GM12878 (cell line): ENCODE data around the gene MEF2C. TPM values are rescaled to one million over a fixed set of nuclear protein-coding genes. Genes with fewer than 3 reads are reported as not detected.
A peak's percentile ranks its signal among the peaks of the same experiment; 100 is the strongest.

Experiments used
- ATF7 ChIP-seq: fragments of 450-650 bp; IDR thresholded peaks from 2 replicates; pipeline ENCODE4 v1.6.1; 2016; ENCODE audit warnings: low read depth, mild to moderate bottlenecking
- BACH1 ChIP-seq: fragments of 450-650 bp; IDR thresholded peaks from 2 replicates; pipeline ENCODE4 v1.6.1; 2017; ENCODE audit warnings: mild to moderate bottlenecking, borderline replicate concordance
- CBFB ChIP-seq: IDR thresholded peaks from 2 replicates; pipeline ENCODE4 v1.6.1; 2016; ENCODE audit warnings: antibody characterized with exemption, low read depth
- ESRRA ChIP-seq: IDR thresholded peaks from 2 replicates; pipeline ENCODE4 v1.6.1; 2012; ENCODE audit warnings: mild to moderate bottlenecking, low read length, improper control_type of control experiment
- HCFC1 ChIP-seq: fragments of 150-350 bp; IDR thresholded peaks from 2 replicates; pipeline ENCODE4 v1.6.1; 2014; ENCODE audit warnings: low read length
- IKZF1 ChIP-seq: fragments of 450-650 bp; conservative IDR thresholded peaks from 2 replicates; pipeline ENCODE4 v1.6.1; 2017; ENCODE audit warnings: antibody characterized with exemption, mild to moderate bottlenecking
- IRF4 ChIP-seq: IDR thresholded peaks from 2 replicates; pipeline ENCODE4 v1.6.1; 2011; ENCODE audit warnings: low read depth, low read length
- JUNB ChIP-seq: IDR thresholded peaks from 2 replicates; pipeline ENCODE4 v1.6.1; 2016; ENCODE audit warnings: antibody characterized with exemption, mild to moderate bottlenecking
- JUND ChIP-seq: IDR thresholded peaks from 2 replicates; pipeline ENCODE4 v1.6.1; 2012; ENCODE audit warnings: low read depth, mild to moderate bottlenecking, low read length, improper control_type of control experiment, moderate library complexity
- MTA3 ChIP-seq: IDR thresholded peaks from 2 replicates; pipeline ENCODE4 v1.6.1; 2012; ENCODE audit warnings: low read length, inconsistent platforms, borderline replicate concordance
- MXI1 ChIP-seq: fragments of 150-350 bp; IDR thresholded peaks from 2 replicates; pipeline ENCODE4 v1.6.1; 2011; ENCODE audit warnings: low read depth, mild to moderate bottlenecking, inconsistent platforms, low read length, improper control_type of control experiment
- STAT3 ChIP-seq: IDR thresholded peaks from 2 replicates; pipeline ENCODE4 v1.6.1; 2011; ENCODE audit warnings: low read depth, low read length, improper control_type of control experiment
- SUPT20H ChIP-seq: IDR thresholded peaks from 2 replicates; pipeline ENCODE4 v1.6.1; 2011; ENCODE audit warnings: low read depth, mild to moderate bottlenecking, low read length, moderate library complexity, borderline replicate concordance; ENCODE audit not compliant: control insufficient read depth
- TAF1 ChIP-seq: IDR thresholded peaks from 2 replicates; pipeline ENCODE4 v1.6.1; 2011; ENCODE audit warnings: mild to moderate bottlenecking, low read depth, low read length, borderline replicate concordance
- ZBED1 ChIP-seq: IDR thresholded peaks from 2 replicates; pipeline ENCODE4 v1.6.1; 2016; ENCODE audit warnings: borderline replicate concordance
- polyA plus RNA-seq, 11 experiments: library from polyadenylated mRNA; depleted of rRNA in 4 of 11; unstranded in 6 of 11; stranded (reverse) in 5 of 11; fragments of >200 nt; fragmentation: Nextera tagmentation in 4 of 11; fragmentation: Illumina TruSeq in 1 of 11; extraction: Ambion mirVana in 4 of 11; extraction: Trizol in 1 of 11; gene quantifications; 1 replicate in 1 of 11; 2 replicates in 10 of 11; pipeline versions ENCODE4 v1.2.1 to v1.2.3, GENCODE V29; 2011 to 2016; ENCODE audit warnings: inconsistent platforms in 2 of 11, missing spikeins in 2 of 11, low read depth in 1 of 11
- total RNA-seq, 4 experiments: library from RNA; depleted of rRNA in 3 of 4; stranded (reverse); fragments of >200 nt in 3 of 4; fragmentation: Illumina TruSeq in 1 of 4; extraction: Trizol in 1 of 4; gene quantifications; 2 replicates each; pipeline versions ENCODE4 v1.2.1 to v1.2.3, GENCODE V29; 2013 to 2021
- TF ChIP-seq, protein P1 (sequence below): fragments of 450-650 bp; IDR thresholded peaks from 2 replicates; pipeline ENCODE4 v1.6.1; 2018; ENCODE audit warnings: borderline replicate concordance, mild to moderate bottlenecking; ENCODE audit not compliant: partially characterized antibody

Gene MEF2C
- total and polyA plus RNA-seq, 10 of the 15 experiments (the other 5 are each of a cell fraction or from before 2014, with no cell fraction given), result 104 to 225 (median 180) TPM

DNA sequence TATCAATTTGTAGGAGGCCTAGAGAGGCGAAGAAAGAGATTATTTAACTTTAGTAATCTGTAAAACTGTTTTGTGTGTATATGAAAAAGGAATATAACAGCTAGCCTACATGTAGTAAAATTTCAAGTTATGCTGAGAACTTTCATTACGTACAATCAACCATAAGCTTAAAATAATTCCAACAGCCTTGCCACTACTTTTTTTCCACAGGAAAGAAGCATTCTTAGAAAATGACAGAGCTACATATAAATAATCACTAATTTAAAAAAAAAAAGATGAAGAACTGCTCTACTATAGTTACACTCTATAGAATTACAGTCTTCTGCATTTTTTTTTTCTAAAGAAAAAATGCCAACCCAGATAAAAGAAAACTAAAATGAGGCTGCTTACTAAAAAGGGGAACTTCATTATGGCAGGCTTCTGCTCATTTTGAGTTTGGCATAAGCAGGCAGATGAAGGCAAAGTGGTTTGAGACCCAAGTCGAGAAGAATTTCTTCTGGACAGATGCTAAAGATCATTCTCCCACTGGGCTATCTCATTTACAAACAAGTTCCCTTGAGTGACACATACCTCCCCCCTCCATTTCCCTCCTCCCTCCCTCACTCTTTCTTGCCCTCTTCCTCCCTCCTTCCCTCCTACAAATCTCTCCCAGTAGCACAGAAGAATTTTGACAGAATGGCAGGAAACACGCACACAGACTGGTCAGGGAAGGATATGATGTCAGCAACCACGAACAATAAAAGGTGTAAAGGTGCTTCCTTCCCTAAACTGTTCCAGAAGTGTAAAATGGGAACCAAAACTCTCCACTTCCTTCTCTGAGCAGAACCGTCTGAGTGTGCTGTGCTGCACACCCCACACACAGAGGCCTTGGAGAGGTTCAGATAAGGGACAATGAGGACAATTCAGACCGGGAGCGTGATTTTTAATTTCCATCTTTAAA is 56.1 kb downstream of the MEF2C start (continued):
- peak; percentile 73 for TF ChIP-seq JUNB
- TF ChIP-seq ATF7, result peak; percentile 97
- TF ChIP-seq CBFB, result peak; percentile 76; the same call in 1 of the 2 replicates
- peak; percentile 100 for TF ChIP-seq IKZF1
- peak; percentile 94 for TF ChIP-seq ZBED1
- no peak for TF ChIP-seq SUPT20H
- peak; percentile 82 for TF ChIP-seq IRF4
- TF ChIP-seq HCFC1, result no peak
- 0 out of 2 replicates have a peak, but pooled peaks have one; percentile 51 for TF ChIP-seq JUND
- no peak for TF ChIP-seq ESRRA
- TF ChIP-seq STAT3, result 0 out of 2 replicates have a peak, but pooled peaks have one; percentile 66
- TF ChIP-seq, protein P1, sequence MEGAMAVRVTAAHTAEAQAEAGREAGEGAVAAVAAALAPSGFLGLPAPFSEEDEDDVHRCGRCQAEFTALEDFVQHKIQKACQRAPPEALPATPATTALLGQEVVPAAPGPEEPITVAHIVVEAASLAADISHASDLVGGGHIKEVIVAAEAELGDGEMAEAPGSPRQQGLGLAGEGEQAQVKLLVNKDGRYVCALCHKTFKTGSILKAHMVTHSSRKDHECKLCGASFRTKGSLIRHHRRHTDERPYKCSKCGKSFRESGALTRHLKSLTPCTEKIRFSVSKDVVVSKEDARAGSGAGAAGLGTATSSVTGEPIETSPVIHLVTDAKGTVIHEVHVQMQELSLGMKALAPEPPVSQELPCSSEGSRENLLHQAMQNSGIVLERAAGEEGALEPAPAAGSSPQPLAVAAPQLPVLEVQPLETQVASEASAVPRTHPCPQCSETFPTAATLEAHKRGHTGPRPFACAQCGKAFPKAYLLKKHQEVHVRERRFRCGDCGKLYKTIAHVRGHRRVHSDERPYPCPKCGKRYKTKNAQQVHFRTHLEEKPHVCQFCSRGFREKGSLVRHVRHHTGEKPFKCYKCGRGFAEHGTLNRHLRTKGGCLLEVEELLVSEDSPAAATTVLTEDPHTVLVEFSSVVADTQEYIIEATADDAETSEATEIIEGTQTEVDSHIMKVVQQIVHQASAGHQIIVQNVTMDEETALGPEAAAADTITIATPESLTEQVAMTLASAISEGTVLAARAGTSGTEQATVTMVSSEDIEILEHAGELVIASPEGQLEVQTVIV, result no peak
- TF ChIP-seq BACH1, result peak; percentile 91
- peak; percentile 98 for TF ChIP-seq MTA3
- peak; percentile 74; the same call in 1 of the 2 replicates for TF ChIP-seq MXI1
- TF ChIP-seq TAF1, result peak; percentile 25; the same call in 1 of the 2 replicates
